ENCODE data around the gene ZDHHC3.
"Not testable (repeated sequence)": the region's sequence is repeated elsewhere in the genome, so short reads cannot be mapped to it uniquely, and the experiment has no call there.

Gene ZDHHC3

DNA sequence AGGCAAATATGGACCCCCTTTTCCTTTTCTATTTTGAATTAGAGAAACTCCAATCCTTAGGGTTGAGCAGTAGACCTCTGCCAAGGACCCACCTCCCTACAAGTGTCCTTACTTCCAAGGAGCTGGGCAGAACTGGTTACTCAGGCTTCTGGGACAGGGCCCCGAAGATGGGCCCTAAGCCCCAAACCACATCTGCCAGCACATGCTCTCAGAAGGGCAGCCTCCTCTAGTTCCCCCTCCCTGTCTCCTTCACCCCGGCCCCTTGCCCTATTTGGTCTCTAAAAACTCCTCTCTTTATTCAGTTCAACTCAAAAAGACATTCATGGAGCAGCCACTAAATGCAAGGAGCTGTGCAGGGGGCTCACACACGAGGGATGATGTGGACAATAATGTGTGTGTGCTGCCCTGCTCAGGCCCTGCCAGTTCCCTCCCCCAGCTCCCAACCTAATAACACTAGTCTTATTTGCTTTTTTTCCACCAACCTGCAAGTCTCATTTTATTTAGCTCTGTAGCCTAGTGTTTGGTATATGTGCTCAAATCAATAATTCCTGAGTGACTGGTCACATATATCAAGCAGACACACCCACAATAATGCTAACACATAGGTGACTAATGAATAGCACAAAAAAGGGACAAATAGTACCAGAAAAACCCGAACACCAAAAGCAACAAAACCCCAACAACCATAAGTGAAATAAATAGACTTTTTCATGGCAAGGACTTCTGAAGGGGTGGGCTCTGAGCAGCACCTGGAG is 12.2 kb downstream of the ZDHHC3 start:
- no peak for DNase-seq

DNA sequence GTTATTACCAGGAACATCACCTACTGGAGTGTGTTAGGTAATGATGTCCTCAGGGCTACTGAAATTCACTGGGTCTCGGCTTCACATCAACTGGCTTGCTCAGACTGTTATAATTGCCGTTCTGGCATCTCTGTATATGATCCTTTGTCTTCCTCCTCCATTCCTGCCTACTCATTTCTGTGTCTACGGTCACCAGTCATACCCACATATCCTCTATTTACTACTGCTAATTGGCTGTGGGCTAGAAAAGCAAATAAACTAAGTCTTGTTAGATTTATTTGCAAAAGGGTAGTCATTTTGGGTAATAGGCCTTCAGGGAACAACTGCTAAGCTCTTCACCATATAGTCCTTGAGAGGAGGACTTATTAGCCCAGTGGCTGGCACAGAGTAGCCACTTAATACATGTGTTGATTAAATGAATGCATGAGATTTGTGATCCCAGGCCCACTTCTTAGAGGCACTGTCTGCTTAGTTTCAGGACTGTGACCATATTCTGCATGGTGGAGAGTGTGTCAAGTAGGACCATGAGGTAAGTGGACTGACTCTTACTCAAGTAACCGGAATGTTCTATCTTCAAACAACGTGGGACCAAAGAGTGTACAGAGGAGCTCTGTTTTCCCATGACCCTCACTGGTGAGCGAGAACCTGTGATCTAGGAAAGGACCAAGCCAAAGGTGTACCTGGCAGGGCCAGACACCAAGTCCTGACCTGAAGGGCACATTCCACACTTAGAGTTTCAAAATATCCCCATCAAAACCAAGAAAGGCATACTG is 13.2 kb downstream of the ZDHHC3 start:
- DNase-seq: no peak

DNA sequence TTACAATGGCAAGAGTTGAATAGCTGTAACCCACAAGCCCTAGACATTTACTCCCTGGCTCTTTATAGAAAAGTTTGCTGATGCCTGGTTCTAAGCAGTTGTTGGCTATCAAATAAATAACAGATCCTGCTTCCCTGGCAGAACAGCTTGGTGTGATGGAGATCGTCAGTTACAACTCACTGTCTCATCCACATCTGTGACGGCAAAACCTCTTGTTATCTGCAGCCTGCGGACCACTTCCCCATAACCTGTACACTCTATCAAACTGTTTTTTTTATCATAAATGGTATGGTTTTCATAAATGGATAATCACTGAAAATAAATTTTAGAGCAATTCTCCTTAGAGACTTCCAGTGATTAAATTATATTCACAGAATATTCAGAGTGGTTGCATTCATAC is 14.1 kb downstream of the ZDHHC3 start:
- no peak for DNase-seq

DNA sequence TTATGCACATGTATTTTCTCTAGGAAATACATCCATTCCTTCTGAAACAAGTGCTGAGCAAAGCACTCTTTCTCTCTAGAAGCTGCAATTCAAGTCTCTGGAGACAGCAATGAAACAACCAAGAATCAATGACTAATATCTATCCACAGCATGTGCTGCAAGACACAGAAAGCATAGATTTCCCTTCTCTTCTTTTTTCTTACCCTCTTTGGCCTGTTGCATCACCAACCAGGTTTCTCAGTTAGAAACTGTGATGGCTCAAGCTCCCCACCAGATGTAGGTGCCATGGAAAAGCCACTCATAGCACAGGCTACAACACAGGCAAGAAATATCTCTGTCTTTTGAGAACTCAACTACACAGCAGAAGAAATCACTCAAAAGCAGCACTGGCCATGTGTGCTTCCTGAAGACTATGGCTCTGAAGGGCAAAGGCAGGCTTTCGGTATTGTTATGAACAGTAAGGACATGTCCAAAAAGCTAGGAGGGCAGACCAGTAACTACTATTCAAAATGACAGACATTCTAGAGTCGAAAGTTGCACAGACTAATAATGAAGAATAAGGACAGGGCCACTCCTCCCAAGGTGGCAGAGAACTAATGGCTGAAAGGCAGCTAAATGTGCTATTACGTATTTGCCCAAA is 15.5 kb downstream of the ZDHHC3 start:
- DNase-seq: no peak

DNA sequence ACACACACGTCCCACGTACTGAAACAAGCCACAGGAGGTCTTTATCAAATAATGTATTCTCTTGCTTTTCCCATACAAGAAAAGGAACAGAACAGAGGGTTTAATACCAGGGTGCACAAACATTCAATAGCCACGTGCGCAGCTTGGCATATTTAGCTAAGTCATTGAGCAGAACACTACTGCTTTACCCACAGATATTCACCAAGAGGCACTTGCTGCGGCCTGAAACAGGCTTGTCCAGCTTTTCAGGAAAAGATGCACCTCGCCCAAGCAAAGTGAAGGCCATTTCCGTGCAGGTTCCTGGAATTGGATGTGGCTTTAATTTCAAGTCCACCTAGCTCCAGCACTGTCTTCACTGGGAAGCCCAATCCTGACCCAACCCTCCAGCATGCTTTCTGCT is 17.6 kb downstream of the ZDHHC3 start:
- DNase-seq: no peak

DNA sequence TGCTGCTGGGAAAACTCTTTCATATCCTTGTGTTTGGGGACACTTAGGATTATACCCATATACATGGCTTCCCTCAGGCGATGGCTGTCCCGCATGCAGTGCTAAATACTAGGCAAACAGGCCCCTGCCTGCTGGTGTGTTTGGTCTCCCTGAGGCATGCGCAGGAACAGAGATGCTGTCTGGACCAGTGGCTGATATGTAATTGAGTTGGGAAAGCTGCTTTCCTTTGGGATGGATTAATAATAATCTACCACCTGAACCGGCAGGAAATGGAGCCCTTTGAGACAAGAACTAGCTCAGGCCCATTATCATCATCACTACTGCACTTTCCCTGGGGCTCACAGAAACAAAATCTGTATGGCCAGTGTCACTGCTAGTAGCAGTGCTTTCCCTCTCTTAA is 18.0 kb downstream of the ZDHHC3 start:
- DNase-seq: no peak

DNA sequence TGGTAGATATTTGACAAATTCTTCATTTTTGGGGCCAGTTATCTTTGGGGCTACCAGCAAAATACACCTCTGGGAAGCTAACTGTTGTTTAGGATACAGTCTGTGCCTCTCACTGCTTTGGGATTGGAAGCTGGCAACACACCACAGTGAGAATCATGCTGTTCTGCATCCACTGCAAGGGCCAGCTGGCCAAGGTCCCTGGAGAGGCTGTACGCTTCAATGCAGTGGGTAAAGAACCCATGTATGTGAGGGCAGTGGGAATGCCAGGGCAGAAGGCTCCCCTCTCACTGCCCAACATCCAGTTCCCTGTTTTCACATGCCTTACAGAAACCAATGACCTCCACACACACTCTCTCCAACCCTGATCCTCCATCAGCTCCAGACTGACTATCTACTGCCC is 20.1 kb downstream of the ZDHHC3 start:
- no peak for DNase-seq

DNA sequence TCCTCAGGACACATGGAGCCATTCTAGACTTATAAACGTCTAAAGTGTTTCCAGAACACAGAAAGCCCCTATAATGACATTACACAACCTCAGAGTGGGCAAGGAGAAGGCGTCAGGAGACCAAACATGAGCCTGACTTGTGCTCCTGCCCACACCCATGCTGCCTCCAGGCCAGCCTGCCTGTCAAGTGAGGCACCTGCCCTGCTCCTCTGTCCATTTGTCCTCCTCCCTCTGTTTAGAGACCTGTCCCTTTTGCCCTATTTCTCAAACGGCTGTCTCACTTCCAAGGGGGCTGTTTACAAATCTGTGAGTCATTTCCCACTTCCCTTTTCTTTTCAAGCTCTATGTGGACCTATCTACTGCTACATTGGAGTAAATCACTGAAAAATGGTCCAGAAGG is 21.0 kb downstream of the ZDHHC3 start:
- peak in 1 of 2 donors; percentile 36 for DNase-seq

DNA sequence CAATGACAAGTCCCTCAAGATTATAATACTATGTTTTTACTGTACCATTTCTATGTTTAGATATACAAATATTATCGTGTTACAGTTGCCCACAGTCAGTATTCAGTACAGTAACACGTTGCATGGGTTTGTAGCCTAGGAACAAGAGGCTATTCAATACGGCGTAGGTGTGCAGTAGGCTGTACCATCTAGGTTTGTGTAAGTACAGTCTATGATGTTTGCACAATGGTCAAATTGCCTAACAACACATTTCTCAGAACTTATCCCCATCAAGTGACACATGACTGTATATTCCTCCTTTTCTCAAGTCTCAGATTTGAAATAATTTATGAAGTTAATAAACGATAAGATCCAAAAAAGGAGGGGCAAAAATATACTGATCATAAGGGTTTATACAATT is 21.7 kb downstream of the ZDHHC3 start:
- DNase-seq: no peak

DNA sequence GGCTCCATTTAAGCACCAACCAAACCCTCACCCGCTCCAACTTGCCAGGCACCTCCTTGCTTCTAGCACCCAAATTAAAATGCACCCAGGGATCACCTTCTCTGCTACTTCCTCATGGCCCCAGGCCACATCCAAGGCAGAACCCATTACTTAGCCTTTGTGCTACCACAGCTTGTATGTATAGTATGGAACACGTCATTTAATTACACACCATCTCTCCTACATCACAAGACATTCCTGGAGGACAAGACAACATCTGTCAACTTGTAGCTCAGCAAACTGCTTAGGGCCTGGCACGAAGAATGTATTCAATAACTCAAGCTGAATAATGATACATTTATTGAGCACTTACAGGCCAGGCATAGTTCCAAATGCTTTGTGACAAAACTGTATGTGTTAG is 23.3 kb downstream of the ZDHHC3 start:
- no peak for DNase-seq

DNA sequence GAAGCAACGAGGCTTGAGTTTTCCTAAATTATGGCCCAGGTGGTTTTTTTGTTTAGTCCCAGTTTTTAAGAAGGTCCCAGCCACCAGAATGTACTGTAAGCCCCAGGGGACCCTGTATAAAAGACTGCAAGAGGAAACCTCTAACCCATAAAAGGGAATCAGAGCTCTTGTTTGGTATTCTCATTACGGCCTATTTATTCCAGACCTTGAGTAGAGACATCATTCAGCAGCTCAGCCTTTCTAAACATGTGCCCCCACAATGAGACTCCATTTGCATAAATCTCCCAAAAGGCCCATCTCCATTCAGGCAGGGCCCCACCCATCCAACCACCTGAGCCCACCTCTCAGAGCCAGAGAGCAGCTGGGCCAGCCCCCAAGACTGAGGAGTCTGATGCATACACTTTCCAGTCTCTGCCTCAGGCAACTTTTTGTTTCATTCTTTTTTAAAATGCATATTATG is 25.7 kb downstream of the ZDHHC3 start:
- no peak for DNase-seq

DNA sequence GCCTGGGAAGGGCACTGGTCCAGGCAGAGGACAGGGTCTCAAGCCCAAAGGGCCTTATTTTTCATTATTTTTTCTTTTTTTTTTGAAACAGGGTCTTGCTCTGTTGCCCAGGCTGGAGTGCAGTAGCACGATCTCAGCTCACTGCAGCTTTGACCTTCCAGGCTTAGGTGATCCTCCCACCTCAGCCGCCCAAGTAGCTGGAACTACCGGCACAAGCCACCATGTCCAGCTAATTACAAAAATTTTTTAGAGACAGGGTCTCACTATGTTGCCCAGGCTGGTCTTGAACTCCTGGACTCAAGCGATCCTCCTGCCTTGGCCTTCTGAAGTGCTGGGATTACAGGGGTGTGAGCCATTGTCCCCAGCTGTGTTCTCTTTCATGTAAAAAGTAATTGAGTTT is 26.2 kb downstream of the ZDHHC3 start:
- DNase-seq: not testable (repeated sequence)

DNA sequence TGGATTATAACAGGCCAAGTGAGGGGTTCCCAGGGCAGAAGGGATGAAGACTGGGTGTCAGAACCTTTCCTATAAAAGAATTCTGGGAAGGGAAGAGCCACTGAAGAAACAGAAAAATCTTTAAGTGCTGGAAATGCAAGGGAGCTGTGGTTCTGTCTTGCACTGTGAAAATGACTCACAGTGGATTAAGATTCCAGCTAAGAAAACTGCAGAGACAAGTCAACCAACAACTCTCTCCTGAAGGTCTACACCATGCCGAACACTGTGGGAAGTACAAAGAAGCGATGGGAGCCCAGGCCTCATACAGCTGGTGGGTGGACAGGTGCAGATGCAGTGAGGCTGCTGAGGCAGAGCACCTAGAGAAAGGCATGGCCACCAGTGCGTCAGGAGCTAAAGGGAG is 27.7 kb downstream of the ZDHHC3 start:
- no peak for DNase-seq

DNA sequence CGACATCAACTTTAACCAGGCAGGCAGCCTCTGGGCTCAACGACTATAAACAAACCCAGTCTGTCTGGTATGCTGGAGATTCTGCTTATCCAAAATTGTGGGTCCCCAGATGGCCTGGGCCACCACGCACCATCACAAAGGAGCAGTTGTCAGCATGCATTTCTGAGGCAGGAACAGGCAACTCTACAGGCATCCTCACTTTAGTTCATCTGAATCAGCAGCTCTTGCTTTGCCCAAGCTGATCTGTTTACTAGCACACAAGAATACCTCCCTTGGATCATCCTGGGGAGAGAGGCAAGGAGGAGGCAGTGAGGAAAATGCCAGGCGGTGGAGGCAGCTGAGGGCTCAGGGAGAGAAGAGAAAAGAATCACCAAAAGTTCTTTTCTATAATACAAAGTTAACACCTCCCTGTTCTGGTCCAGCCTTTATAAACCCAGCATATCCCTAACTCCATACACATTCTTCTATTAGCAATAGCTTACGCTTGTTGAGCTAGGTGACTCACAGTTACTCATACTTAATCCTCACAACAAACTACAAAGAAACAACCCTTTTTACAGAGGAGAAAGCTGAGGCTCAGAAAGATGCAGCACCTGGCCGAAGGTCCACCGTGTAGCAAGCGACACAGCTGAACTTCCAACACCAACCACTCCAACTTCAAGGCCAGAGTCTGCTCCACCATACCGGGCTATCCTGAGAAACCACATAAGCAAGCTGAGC is 33.6 kb downstream of the ZDHHC3 start:
- DNase-seq: no peak

DNA sequence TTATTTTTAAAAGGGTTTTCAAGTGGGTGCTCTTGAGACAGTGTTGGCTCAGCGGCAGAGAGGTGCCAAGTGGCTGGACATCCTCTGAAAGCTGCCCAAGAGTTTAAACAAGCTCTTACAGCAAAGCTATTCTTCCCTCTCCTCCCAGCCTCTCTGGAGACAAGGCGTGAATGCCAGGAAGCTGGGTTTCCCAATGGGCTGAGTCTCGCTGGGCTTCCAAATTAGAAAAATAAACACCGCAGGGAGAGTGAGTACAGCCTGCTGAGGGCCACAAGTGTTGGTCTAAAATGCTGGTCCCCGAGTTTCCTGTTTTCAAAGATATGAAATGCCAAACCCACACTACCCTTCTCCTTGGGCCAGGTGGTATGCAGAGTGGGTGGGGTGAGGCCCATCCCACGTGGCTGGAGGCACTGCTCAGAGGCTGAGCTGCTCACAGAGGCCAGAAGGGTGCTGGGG is 36.4 kb downstream of the ZDHHC3 start:
- no peak for DNase-seq

DNA sequence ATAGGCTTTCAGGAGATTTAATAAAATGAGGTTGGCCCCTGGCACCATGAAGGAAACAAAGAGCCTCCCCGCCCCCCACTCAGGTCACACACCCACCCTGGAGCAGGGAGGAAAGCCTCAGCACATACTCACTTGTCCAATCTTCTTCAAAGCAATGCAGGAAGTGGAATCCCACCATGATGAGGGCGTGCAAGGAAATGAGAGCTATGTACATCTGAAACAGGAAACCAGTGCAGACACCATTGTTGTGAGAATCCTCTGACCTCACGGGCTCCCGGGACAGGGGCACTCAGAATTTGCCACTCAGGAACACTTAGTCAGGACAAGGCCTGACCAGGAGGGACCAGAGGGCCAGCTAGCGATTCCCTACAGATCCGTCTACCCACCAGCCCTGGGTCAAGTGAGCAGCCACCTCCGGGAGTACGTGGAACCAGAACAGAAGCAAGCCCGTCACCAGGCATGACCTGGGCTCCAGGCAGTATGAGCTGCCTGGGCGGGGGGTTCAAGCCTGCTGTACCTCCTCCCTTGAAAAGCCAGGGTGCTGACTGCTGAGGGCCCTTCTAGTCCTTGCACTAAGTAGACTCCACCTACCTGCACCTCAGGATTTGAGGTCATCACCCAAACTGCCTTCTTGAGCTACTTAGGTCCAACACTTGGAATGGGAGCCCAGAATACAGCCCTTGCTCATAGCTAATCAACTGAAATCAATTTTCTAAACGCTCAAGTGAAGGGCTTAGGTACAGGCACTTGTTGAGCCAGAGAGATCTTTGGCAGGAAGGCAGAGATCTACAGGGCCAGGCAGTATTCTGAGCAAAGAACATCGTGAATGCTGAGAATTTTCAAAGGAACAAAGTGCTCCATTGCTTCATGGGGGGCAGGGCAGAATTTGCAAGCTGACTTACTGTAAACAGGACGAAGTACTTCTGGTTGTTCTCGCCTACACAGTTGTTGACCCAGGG is 42.7 kb downstream of the ZDHHC3 start:
- no peak for DNase-seq

DNA sequence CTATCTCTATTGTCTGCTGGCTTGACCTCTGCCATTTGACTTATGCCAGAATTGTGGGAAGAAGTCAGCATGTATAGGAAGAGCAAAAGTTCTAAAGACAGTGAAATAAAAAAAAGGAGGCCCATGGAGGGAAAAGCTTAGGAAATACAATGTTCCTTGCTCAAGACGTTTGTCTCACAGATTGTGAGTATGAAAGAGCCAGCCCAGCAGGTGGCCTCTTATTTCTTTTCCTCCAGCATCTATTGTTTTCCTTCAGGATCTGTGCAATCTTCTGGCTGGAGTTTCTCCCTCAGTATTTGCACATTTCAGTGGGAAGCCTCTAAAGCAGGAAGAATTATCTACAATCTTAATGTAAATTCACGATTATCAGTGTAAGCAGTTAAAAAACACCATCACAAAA is 43.7 kb downstream of the ZDHHC3 start:
- no peak for DNase-seq

DNA sequence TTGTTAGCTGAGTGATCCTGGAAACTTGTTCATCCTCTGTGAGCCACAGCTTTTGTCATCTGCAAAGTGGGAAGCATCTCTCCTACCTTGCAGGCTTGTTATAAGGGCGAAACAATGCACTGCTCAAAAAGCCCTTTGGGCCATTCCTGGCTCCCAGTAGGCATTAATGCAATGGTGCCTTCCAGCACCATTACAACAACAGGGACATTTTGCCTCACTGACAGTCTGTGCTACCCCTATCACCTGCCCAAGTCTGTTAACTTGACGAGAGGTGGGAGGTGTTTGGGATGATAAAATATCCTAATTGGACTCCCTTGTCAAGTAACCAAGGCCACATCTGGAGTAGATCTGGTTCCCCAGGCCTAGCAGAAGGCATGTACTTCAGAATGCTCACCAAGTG is 44.2 kb downstream of the ZDHHC3 start:
- no peak for DNase-seq

DNA sequence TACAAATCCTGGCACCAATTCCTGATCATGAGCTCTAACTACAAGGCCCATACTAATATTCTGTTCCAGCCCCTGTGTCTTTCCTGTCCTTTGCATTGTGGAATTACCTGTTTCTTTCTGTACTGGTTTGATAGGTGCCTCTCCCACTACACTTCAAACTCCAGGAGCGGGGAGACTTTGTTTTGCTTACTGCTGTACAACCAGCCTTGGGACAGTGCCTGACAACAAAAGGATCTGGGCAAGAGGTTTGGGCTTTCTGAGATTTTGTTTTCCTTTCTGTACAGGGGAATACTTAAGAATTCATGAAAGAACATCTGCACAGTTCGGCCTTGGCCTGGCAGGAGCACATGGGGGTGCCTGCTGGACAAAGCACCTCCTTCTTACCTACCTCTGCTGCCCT is 45.1 kb downstream of the ZDHHC3 start:
- DNase-seq: no peak

DNA sequence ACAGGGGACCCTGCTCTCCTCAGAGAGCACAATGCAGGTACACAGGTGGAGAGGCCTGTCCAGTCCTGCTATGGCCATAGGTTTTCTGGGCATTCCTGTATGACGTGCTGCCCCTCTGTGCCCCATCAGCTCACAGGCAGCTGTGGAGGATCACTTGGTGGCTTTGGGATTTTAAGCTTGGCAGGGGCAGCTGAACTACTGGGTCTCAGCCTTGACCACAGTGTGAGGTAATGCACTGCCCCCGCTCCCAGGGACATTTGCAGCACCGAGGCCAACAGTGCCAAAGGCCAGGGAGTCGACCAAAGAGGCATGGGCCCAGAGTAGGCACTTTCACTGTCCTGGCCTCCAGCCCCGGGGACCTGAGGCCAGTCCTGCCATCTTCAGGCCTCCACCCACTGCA is 46.2 kb downstream of the ZDHHC3 start:
- no peak for DNase-seq

DNA sequence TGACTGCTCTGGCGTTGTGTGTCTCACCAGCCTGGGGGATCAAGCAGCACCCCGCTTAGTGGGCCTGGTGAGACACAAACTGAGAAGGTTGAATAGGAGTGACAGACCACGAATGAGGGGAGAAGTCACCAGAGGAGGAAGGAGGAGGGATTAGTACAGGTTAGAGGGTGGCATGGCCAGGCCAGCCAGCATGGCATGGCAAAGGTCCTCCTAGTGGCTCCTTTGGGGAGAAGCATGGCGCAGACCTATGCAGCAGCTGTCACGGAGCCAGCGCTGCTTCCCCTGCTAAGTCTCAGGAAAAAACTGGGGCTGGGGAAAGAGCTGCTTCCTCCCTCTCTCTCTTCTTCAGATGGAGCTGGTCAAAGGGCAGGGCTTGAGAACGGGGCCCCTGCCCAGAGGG is 48.6 kb downstream of the ZDHHC3 start:
- DNase-seq: no peak

DNA sequence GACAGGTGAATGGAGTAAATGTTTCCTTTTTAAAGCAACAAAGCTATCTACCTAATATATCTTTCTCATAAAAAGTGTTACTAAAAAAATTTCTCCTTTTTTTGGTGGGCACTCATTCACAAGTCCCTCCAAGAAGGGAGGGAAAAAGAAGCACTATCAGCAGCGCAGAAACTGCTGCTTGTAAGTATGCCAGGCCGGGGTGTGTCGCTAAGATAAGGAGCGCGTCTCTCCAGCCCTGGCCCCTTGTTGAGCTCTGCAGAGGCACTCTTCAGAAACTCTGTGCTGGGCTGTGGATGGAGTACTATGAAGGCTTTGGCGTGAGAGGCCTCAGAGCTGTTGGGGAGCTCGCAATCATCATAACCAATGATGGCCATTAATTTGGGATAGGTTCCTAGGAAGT is 49.1 kb downstream of the ZDHHC3 start:
- no peak for DNase-seq
